ENCODE measurements around the gene RPL37A. TPM values are rescaled to one million over a fixed set of nuclear protein-coding genes. Genes with fewer than 3 reads are reported as not detected.
A peak's percentile ranks its signal among the peaks of the same experiment; 100 is the strongest.

RPL37A gene
- total and polyA plus RNA-seq, 4 donors = 2,015 to 4,048 (median 2,822) TPM

GRCh38 chr2:216485745-216486144 lies 12.9 kb upstream of the RPL37A start:
- Histone ChIP-seq H3K27me3 (ENCODE audit: control insufficient read depth in 3 of 3, insufficient read depth in 3 of 3, low read length in 2 of 3) (no peaks in the 10 kb centered on the region), H3K4me1 (ENCODE audit: control insufficient read depth in 5 of 5, insufficient read depth in 5 of 5, low read length in 5 of 5) (peaks cover 0 to 11% (median 0%) of the 10 kb centered on the region in 5 donors), H3K4me3 (no peak overlapping the region), H3K27ac (ENCODE audit: low read depth in 1 of 2, low read length in 1 of 2) (no peak overlapping the region), H3K9ac (ENCODE audit: insufficient read depth in 1 of 2, low read length in 2 of 2) (no peak overlapping the region), H3K36me3 (ENCODE audit: control insufficient read depth in 4 of 4, insufficient read depth in 4 of 4, low read length in 4 of 4) (peaks cover under 1 to 15% (median 8%) of the 10 kb centered on the region in 4 donors), H3K9me3 (ENCODE audit: control insufficient read depth in 4 of 4, insufficient read depth in 3 of 4, low read length in 3 of 4) (no peaks in the 10 kb centered on the region)
- TF ChIP-seq CTCF (IDR thresholded peaks at IDR 0.05; ENCODE audit: control extremely low read depth, extremely low read depth) = no peak
- WGBS, 2 donors = 35 to 66% methylated on average over 5 of the region's 5 CpGs
- DNase-seq (no peak), ATAC-seq (ENCODE audit: insufficient read depth, low FRiP score) (no peak)

- ATAC-seq (ENCODE audit: insufficient read depth, low FRiP score) = no peak
- TF ChIP-seq CTCF (IDR thresholded peaks at IDR 0.05; ENCODE audit: control extremely low read depth, extremely low read depth) = no peak
- Histone ChIP-seq H3K36me3 (ENCODE audit: control insufficient read depth in 4 of 4, insufficient read depth in 4 of 4, low read length in 4 of 4) (peaks cover 0 to 15% (median 7%) of the 10 kb centered on the region in 4 donors), H3K27ac (ENCODE audit: low read depth in 1 of 2, low read length in 1 of 2) (no peak overlapping the region), H3K27me3 (ENCODE audit: control insufficient read depth in 3 of 3, insufficient read depth in 3 of 3, low read length in 2 of 3) (no peaks in the 10 kb centered on the region), H3K9me3 (ENCODE audit: control insufficient read depth in 4 of 4, insufficient read depth in 3 of 4, low read length in 3 of 4) (no peaks in the 10 kb centered on the region), H3K4me1 (ENCODE audit: control insufficient read depth in 5 of 5, insufficient read depth in 5 of 5, low read length in 5 of 5) (peaks cover 0 to 11% (median 0%) of the 10 kb centered on the region in 5 donors), H3K4me3 (no peak overlapping the region), H3K9ac (ENCODE audit: insufficient read depth in 1 of 2, low read length in 2 of 2) (no peak overlapping the region)
- WGBS, 2 donors = 55 to 81% methylated on average over 7 of the region's 7 CpGs
- no peak for DNase-seq
Measured at GRCh38 chr2:216486271-216486670, 12.4 kb upstream of the RPL37A start.

GRCh38 chr2:216486708-216487107 lies 11.9 kb upstream of the RPL37A start:
- Histone ChIP-seq H3K27me3 (ENCODE audit: control insufficient read depth in 3 of 3, insufficient read depth in 3 of 3, low read length in 2 of 3) (no peaks in the 10 kb centered on the region), H3K9me3 (ENCODE audit: control insufficient read depth in 4 of 4, insufficient read depth in 3 of 4, low read length in 3 of 4) (no peaks in the 10 kb centered on the region), H3K4me3 (no peak overlapping the region), H3K36me3 (ENCODE audit: control insufficient read depth in 4 of 4, insufficient read depth in 4 of 4, low read length in 4 of 4) (peaks cover 0 to 15% (median 7%) of the 10 kb centered on the region in 4 donors), H3K9ac (ENCODE audit: insufficient read depth in 1 of 2, low read length in 2 of 2) (no peak overlapping the region), H3K27ac (ENCODE audit: low read depth in 1 of 2, low read length in 1 of 2) (no peak overlapping the region), H3K4me1 (ENCODE audit: control insufficient read depth in 5 of 5, insufficient read depth in 5 of 5, low read length in 5 of 5) (peaks cover 0 to 11% (median 0%) of the 10 kb centered on the region in 5 donors)
- DNase-seq (no peak), ATAC-seq (ENCODE audit: insufficient read depth, low FRiP score) (peak; percentile 39)
- WGBS, 2 donors = 13 to 54% methylated on average over 4 of the region's 4 CpGs
- no peak for TF ChIP-seq CTCF (IDR thresholded peaks at IDR 0.05; ENCODE audit: control extremely low read depth, extremely low read depth)

GRCh38 chr2:216490061-216490460 lies 8.6 kb upstream of the RPL37A start:
- Histone ChIP-seq H3K9ac (ENCODE audit: insufficient read depth in 1 of 2, low read length in 2 of 2) (no peak overlapping the region), H3K27me3 (ENCODE audit: control insufficient read depth in 3 of 3, insufficient read depth in 3 of 3, low read length in 2 of 3) (no peaks in the 10 kb centered on the region), H3K36me3 (ENCODE audit: control insufficient read depth in 4 of 4, insufficient read depth in 4 of 4, low read length in 4 of 4) (no peaks in the 10 kb centered on the region), H3K27ac (ENCODE audit: low read depth in 1 of 2, low read length in 1 of 2) (no peak overlapping the region), H3K9me3 (ENCODE audit: control insufficient read depth in 4 of 4, insufficient read depth in 3 of 4, low read length in 3 of 4) (no peaks in the 10 kb centered on the region), H3K4me1 (ENCODE audit: control insufficient read depth in 5 of 5, insufficient read depth in 5 of 5, low read length in 5 of 5) (peaks cover 0 to 30% (median 5%) of the 10 kb centered on the region in 5 donors), H3K4me3 (no peak overlapping the region)
- DNase-seq (no peak), ATAC-seq (ENCODE audit: insufficient read depth, low FRiP score) (no peak)
- no peak for TF ChIP-seq CTCF (IDR thresholded peaks at IDR 0.05; ENCODE audit: control extremely low read depth, extremely low read depth)
- 38 to 54% methylated on average over 1 of the region's 1 CpG for WGBS, 2 donors
